Measurements from ENCODE around the gene CCDC134.

Gene CCDC134

DNA sequence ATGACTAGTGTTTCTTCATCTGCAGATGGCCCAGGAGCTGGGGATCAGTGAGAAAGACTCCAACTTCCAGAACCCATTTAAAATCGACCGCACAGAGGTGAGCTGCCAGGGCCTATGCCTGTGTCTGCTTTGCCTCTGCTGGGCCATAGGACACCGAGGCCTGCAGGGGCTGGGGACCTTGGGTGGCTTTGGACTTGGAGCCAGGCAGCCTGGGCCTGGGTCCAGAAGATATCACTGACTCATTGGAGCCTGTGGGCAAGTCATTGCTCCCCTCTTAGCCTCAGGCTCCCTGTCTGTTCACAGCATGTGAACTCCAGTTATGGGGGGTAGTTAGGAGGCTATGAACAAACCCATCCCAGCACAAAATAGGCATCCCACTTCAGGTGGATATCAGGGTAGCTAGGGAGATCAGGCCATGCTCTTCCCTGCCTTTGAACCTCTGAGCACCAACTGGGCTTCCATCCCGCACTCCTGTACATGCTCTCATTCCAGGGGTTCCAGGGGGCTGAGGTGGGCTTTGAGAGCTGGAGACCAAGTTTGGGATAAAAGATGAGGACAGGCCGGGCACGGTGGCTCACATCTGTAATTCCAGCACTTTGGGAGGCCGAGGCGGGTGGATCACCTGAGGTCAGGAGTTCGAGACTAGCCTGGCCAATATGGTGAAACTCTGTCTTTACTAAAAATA is 13.4 kb downstream of the CCDC134 start:
- Histone ChIP-seq H3K27me3 (no peaks in the 10 kb centered on the region), H3K36me3 (peaks cover 8 to 64% (median 21%) of the 10 kb centered on the region in 3 donors), H3K9me3 (no peaks in the 10 kb centered on the region), H3K4me3 (no peak overlapping the region), H3K27ac (no peak overlapping the region), H3K4me1 (no peaks in the 10 kb centered on the region)
- DNase-seq: no peak
- TF ChIP-seq, protein P1, sequence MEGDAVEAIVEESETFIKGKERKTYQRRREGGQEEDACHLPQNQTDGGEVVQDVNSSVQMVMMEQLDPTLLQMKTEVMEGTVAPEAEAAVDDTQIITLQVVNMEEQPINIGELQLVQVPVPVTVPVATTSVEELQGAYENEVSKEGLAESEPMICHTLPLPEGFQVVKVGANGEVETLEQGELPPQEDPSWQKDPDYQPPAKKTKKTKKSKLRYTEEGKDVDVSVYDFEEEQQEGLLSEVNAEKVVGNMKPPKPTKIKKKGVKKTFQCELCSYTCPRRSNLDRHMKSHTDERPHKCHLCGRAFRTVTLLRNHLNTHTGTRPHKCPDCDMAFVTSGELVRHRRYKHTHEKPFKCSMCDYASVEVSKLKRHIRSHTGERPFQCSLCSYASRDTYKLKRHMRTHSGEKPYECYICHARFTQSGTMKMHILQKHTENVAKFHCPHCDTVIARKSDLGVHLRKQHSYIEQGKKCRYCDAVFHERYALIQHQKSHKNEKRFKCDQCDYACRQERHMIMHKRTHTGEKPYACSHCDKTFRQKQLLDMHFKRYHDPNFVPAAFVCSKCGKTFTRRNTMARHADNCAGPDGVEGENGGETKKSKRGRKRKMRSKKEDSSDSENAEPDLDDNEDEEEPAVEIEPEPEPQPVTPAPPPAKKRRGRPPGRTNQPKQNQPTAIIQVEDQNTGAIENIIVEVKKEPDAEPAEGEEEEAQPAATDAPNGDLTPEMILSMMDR (IDR thresholded peaks at IDR 0.05): no peak
- intact Hi-C loops (cut with DNase I; ENCODE audit: low total_unique reads): no loop called here

DNA sequence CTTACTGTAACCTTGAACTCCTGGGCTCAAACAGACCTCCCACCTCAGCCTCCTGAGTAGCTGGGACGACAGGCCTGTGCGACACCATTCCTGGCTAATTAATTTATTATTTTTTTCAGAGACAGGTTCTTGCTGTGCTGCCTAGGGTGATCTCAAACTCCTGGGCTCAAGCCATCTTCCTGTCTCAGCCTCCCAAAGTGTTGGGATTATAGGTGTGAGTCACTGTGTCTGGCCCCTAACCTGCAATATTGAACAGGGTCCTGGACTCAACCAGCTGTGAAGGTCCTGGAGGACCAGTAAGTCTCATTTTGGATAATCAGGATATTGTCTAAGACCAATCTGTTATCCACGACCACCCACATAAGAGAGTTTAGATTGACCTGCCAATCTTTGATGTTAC is 15.2 kb downstream of the CCDC134 start:
- Histone ChIP-seq H3K36me3 (peaks cover 4 to 53% (median 14%) of the 10 kb centered on the region in 3 donors), H3K27me3 (no peaks in the 10 kb centered on the region), H3K4me3 (no peak overlapping the region), H3K9me3 (no peaks in the 10 kb centered on the region), H3K4me1 (no peaks in the 10 kb centered on the region), H3K27ac (no peak overlapping the region)
- no peak for DNase-seq
- intact Hi-C loops (cut with DNase I; ENCODE audit: low total_unique reads): no loop called here
- TF ChIP-seq, protein P1 (IDR thresholded peaks at IDR 0.05): no peak

DNA sequence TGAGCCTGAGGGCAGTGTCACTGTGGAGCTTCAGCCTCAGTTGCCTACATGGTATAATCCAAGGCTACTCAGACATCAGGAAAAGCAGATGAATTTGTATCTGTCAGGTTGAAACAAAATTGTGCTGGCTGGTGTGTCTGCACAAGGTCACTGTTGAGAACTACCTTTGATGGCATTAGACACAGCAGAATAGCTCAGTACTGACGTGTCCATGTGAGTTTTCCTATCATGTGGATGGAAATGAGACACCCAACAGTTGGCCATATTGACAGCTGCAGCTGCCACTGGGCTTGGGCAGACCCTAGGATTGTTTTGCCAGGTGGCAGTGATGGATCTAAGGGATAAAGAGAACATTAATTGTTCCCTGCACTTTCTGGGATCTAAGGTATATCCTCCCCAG is 15.8 kb downstream of the CCDC134 start:
- H3K36me3 ChIP-seq: peaks cover 4 to 48% (median 14%) of the 10 kb centered on the region in 3 donors
- H3K4me1 ChIP-seq: no peaks in the 10 kb centered on the region
- no peak overlapping the region for H3K27ac ChIP-seq
- H3K9me3 ChIP-seq: no peaks in the 10 kb centered on the region
- no peak overlapping the region for H3K4me3 ChIP-seq
- DNase-seq: no peak
- intact Hi-C loops (cut with DNase I; ENCODE audit: low total_unique reads): no loop called here
- TF ChIP-seq, protein P1 (IDR thresholded peaks at IDR 0.05): no peak
- no peaks in the 10 kb centered on the region for H3K27me3 ChIP-seq

DNA sequence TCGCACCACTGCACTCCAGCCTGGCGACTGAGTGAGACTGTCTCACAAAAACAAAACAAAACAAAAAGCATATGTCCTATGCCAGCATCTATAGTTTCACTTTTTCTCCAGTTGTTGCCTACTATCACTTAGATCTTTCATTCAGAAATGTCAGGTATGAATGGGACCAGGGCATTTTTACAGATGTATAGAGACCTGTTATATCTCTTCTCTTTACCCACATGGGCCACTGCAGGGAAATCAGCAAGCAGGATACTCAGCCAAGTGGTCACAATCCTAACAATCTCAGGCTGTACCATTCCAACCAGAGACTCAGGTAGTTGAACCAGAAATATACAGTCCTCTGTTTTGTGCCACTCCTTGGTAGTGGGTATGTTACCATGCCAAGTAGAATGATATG is 16.4 kb downstream of the CCDC134 start:
- H3K27me3 ChIP-seq: no peaks in the 10 kb centered on the region
- intact Hi-C loops (cut with DNase I; ENCODE audit: low total_unique reads): no loop called here
- no peak overlapping the region for H3K4me3 ChIP-seq
- no peaks in the 10 kb centered on the region for H3K9me3 ChIP-seq
- DNase-seq: no peak
- peaks cover 4 to 43% (median 14%) of the 10 kb centered on the region in 3 donors for H3K36me3 ChIP-seq
- H3K4me1 ChIP-seq: no peaks in the 10 kb centered on the region
- TF ChIP-seq, protein P1 (IDR thresholded peaks at IDR 0.05): no peak
- H3K27ac ChIP-seq: no peak overlapping the region

DNA sequence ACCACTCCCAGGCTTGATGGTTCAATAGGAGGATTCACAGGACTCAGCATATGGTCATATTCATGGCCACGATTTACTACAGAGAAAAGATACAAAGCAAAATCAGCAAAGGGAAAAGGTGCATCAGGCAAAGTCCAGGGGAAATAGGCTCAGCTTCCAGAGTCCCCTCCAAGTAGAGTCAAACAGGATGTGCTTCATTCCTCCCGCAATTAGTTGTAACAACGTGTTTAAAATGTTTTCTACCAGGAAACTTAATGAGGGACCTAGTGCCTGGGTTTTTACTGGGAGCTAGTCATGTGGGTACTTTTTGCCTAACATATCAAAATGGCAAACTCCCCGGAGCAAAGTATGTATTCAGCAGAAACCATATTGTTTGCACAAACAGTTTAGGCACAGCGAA is 17.5 kb downstream of the CCDC134 start:
- Histone ChIP-seq H3K27ac (no peak overlapping the region), H3K27me3 (no peaks in the 10 kb centered on the region), H3K4me1 (no peaks in the 10 kb centered on the region), H3K36me3 (peaks cover 4 to 38% (median 12%) of the 10 kb centered on the region in 3 donors), H3K9me3 (no peaks in the 10 kb centered on the region), H3K4me3 (no peak overlapping the region)
- TF ChIP-seq, protein P1 (IDR thresholded peaks at IDR 0.05): no peak
- intact Hi-C loops (cut with DNase I; ENCODE audit: low total_unique reads): no loop called here
- DNase-seq: no peak

Measured in tibial artery (tissue), 4 donors.